GM10248 (cell line): ENCODE data around the gene ZNF350.
"Not testable (repeated sequence)": the region's sequence is repeated elsewhere in the genome, so short reads cannot be mapped to it uniquely, and the experiment has no call there.

Source experiments
- CTCF ChIA-PET: fragments of 300-600 bp; sonication (Branson Sonifier 250); formaldehyde crosslinking; extraction: SDS; loops from one replicate; lab custom pipeline; 2021; ENCODE audit warnings: antibody characterized with exemption; lab: Yijun Ruan, JAX
- POLR2A ChIA-PET: fragments of 350-650 bp; sonication (Branson Sonifier 250); formaldehyde crosslinking; extraction: SDS; loops from one replicate; lab custom pipeline; 2020; ENCODE audit warnings: antibody characterized with exemption; lab: Yijun Ruan, JAX
- DNase-seq: peaks from one replicate; pipeline ENCODE4 v3.0.0; 2012; ENCODE audit errors: extremely low spot score
- TF ChIP-seq, protein P1 (sequence below): IDR thresholded peaks from 2 replicates; pipeline ENCODE4 v1.5.1; 2012; ENCODE audit warnings: mild to moderate bottlenecking, low read depth; ENCODE audit errors: extremely low read depth, missing control alignments, control extremely low read depth

ZNF350 gene

DNA sequence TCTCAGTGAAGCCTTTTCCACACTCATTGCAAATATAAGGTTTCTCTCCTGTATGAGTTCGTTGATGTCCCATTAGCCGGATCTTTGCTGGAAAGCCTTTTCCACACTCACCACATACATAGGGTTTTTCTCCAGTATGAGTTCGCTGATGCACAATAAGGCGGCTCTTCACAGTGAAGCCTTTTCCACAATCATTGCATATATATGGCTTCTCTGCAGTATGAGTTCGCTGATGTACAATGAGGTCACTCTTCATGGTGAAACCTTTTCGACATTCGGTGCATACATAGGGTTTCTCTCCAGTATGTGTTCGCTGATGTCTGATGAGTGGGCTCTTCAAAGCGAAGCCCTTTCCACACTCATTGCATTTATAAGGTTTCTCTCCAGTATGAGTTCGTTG lies 6.8 kb upstream of the ZNF350 start:
- DNase-seq, result no peak
- CTCF ChIA-PET, result interaction anchor here (1.4 kb wide), 1 partner anchor 12 kb away, joined by 3 read pairs; no protein-coding TSS in a partner anchor
- POLR2A ChIA-PET, result no interaction called here
- TF ChIP-seq, protein P1, sequence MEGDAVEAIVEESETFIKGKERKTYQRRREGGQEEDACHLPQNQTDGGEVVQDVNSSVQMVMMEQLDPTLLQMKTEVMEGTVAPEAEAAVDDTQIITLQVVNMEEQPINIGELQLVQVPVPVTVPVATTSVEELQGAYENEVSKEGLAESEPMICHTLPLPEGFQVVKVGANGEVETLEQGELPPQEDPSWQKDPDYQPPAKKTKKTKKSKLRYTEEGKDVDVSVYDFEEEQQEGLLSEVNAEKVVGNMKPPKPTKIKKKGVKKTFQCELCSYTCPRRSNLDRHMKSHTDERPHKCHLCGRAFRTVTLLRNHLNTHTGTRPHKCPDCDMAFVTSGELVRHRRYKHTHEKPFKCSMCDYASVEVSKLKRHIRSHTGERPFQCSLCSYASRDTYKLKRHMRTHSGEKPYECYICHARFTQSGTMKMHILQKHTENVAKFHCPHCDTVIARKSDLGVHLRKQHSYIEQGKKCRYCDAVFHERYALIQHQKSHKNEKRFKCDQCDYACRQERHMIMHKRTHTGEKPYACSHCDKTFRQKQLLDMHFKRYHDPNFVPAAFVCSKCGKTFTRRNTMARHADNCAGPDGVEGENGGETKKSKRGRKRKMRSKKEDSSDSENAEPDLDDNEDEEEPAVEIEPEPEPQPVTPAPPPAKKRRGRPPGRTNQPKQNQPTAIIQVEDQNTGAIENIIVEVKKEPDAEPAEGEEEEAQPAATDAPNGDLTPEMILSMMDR, result no peak

GRCh38 chr19:51983361-51983760 lies 3.3 kb downstream of the ZNF350 start:
- TF ChIP-seq, protein P1, result no peak
- no peak for DNase-seq
- ChIA-PET POLR2A (no interaction called here), CTCF (no interaction called here)

DNA sequence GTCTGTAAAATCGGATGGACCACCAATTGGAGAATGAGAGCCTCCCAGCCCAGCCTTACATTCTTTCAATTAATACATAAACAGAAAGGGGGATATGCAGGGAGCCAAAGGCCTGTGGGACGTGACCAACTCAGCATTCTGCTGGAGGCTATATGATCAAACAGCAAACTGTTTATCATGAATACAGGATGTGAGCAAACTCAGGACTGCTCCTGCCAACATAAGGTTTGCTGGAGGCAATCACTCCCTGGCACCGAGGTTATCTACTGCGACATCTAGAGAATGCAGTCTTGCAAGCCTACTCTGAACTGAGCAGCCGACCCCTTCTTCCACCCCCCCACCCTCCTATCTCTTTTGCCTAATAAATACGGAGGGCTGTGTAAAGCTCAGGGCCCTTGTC lies 5.7 kb downstream of the ZNF350 start:
- CTCF ChIA-PET, POLR2A ChIA-PET, DNase-seq: not testable (repeated sequence)

DNA sequence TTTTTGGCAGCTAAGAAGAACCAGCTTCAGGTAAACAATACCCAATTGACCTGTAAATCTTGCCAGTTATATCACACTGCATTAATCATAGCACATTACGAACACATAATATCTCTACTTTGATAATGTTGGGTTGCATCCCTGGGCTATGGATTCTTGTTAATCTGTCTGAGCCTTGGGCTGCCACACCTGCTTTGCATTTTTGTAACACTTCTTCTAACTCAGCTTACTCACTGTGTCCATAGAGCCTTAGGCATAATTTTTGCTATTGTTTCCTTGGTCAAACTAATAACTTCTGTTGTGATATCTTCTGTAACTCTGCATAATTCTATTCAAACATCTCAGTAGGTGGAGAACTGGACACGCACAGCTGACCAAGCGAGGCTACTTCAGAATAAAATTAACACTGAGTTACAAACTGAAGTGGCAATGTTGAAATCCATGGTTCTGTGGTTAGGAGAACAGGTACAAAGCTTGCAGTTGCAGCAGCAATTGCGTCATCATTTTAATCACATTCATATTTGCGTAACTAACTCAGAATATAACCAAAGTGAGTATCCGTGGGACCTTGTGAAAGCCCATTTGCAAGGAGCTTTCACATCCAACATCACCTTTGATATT lies 6.4 kb downstream of the ZNF350 start:
- TF ChIP-seq, protein P1, result no peak
- POLR2A ChIA-PET, result no interaction called here
- CTCF ChIA-PET, result no interaction called here
- DNase-seq, result no peak

DNA sequence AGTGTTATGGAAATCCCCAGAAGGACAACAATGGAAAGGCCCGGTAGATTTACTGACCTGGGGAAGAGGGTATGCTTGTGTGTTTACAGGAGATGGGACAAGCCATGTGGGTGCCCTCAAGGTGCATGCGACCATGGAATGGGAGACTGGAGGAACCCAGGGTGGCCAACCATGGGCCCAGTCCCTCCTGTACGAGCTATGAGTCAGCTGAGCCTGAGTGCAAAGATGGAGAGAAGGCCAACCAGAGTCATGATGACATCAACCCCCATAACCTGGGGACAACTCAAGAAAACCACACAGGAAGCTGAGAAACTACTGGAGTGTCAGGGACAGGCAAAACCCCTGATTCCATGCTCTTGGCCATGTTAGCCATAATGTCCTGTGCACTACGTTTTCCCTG lies 7.8 kb downstream of the ZNF350 start:
- DNase-seq, result no peak
- CTCF ChIA-PET, result no interaction called here
- TF ChIP-seq, protein P1, result no peak
- POLR2A ChIA-PET, result no interaction called here

GRCh38 chr19:51977346-51977745 lies 9.3 kb downstream of the ZNF350 start:
- POLR2A ChIA-PET, result no interaction called here
- DNase-seq, result no peak
- TF ChIP-seq, protein P1, result no peak
- CTCF ChIA-PET, result no interaction called here

- CTCF ChIA-PET, result no interaction called here
These were observed 9.8 kb downstream of the ZNF350 start for GRCh38 chr19:51976852-51977251.

GRCh38 chr19:51975787-51976186 lies 10.9 kb downstream of the ZNF350 start:
- DNase-seq, POLR2A ChIA-PET, CTCF ChIA-PET: not testable (repeated sequence)

More at GRCh38 chr19:51976852-51977251, 9.8 kb downstream of the ZNF350 start:
- TF ChIP-seq, protein P1, result no peak
- POLR2A ChIA-PET, result no interaction called here
- DNase-seq, result no peak
